IMR-90 (cell line): ENCODE data around the gene DUSP22. TPM values are rescaled to one million over a fixed set of nuclear protein-coding genes. Genes with fewer than 3 reads are reported as not detected.

Experiments
- ATAC-seq: fragments of 200-7000 bp; cut with Tn5 transposase; 2 replicates; pipeline ENCODE4 v1.9.1; 2020; ENCODE audit warnings: low read depth, mild to moderate bottlenecking, moderate library complexity
- Bru-seq: library from RNA; stranded (reverse); fragments of 400-500 nt; gene quantifications from one replicate; lab custom pipeline; 2021; lab: Mats Ljungman, UMichigan
- BruChase-seq, 2 experiments: library from RNA; stranded (reverse); fragments of 400-500 nt; gene quantifications; one replicate each; lab custom pipeline; 2021; lab: Mats Ljungman, UMichigan
- BruUV-seq: library from RNA; stranded (reverse); fragments of 400-500 nt; replicated peaks from 2 replicates; lab custom pipeline; 2021; lab: Mats Ljungman, UMichigan
- CTCF ChIA-PET: fragments of 300-600 bp; formaldehyde crosslinking; extraction: SDS; loops from one replicate; lab custom pipeline; 2021; ENCODE audit warnings: antibody characterized with exemption; lab: Yijun Ruan, JAX
- POLR2A ChIA-PET: fragments of 300-600 bp; sonication (Branson Sonifier 250); formaldehyde crosslinking; loops from one replicate; lab custom pipeline; 2022; ENCODE audit warnings: antibody characterized with exemption; ENCODE audit not compliant: unreplicated experiment; lab: Charles Lee
- DNase-seq: peaks from one replicate; pipeline ENCODE4 v3.0.0; 2013
- H2AFZ ChIP-seq: replicated peaks from 2 replicates; pipeline ENCODE3; 2013; ENCODE audit warnings: low read length, mild to moderate bottlenecking; ENCODE audit not compliant: poor library complexity
- H2AK5ac ChIP-seq: 2 replicates; pipeline ENCODE4 v1.6.1; 2013; ENCODE audit warnings: low read depth, low read length, inconsistent platforms
- H2AK9ac ChIP-seq: replicated peaks from 2 replicates; pipeline ENCODE3; 2013; ENCODE audit warnings: mild to moderate bottlenecking, low read depth, low read length, moderate library complexity; ENCODE audit not compliant: poor library complexity
- H2BK120ac ChIP-seq: 2 replicates; pipeline ENCODE4 v1.6.1; 2013; ENCODE audit warnings: low read depth, low read length, inconsistent platforms
- H2BK15ac ChIP-seq: 3 replicates; pipeline ENCODE4 v1.6.1; 2013; ENCODE audit warnings: low read depth, low read length, inconsistent platforms
- H2BK20ac ChIP-seq: 2 replicates; pipeline ENCODE4 v1.6.1; 2013; ENCODE audit warnings: low read depth, mild to moderate bottlenecking, inconsistent platforms, low read length, moderate library complexity
- H2BK5ac ChIP-seq: 2 replicates; pipeline ENCODE4 v1.6.1; 2013; ENCODE audit warnings: mild to moderate bottlenecking, low read depth, low read length, inconsistent platforms; ENCODE audit not compliant: poor library complexity, severe bottlenecking
- H3K14ac ChIP-seq: replicated peaks from 2 replicates; pipeline ENCODE4 v1.6.1; 2013; ENCODE audit warnings: low read depth, low read length, inconsistent platforms
- H3K18ac ChIP-seq: 2 replicates; pipeline ENCODE4 v1.6.1; 2013; ENCODE audit warnings: low read depth, low read length, control low read depth
- H3K23ac ChIP-seq: 2 replicates; pipeline ENCODE4 v1.6.1; 2013; ENCODE audit warnings: low read depth, low read length, inconsistent platforms
- H3K27ac ChIP-seq: 2 replicates; pipeline ENCODE4 v1.5.1; 2013; ENCODE audit warnings: mild to moderate bottlenecking, control low read depth, low read length; ENCODE audit not compliant: insufficient read depth
- H3K27me3 ChIP-seq: 2 replicates; pipeline ENCODE4 v1.6.1; 2013; ENCODE audit warnings: low read length; ENCODE audit not compliant: control insufficient read depth, insufficient read depth
- H3K36me3 ChIP-seq: 2 replicates; pipeline ENCODE4 v1.6.1; 2013; ENCODE audit warnings: low read length, mixed read lengths; ENCODE audit not compliant: control insufficient read depth, insufficient read depth
- H3K4ac ChIP-seq: 2 replicates; pipeline ENCODE4 v1.6.1; 2013; ENCODE audit warnings: low read depth, low read length, inconsistent platforms
- H3K4me1 ChIP-seq: 2 replicates; pipeline ENCODE4 v1.6.1; 2013; ENCODE audit warnings: low read length, mixed read lengths; ENCODE audit not compliant: control insufficient read depth, insufficient read depth
- H3K4me2 ChIP-seq: 2 replicates; pipeline ENCODE4 v1.6.1; 2013; ENCODE audit warnings: low read depth, mild to moderate bottlenecking, control low read depth, low read length, moderate library complexity
- H3K4me3 ChIP-seq: 2 replicates; pipeline ENCODE4 v1.5.1; 2013; ENCODE audit warnings: low read depth, mild to moderate bottlenecking, control low read depth, low read length, moderate library complexity; ENCODE audit not compliant: insufficient read depth
- H3K56ac ChIP-seq: 2 replicates; pipeline ENCODE4 v1.6.1; 2013; ENCODE audit warnings: low read length, inconsistent platforms; ENCODE audit not compliant: insufficient read depth; ENCODE audit errors: extremely low read depth
- H3K79me1 ChIP-seq, 2 experiments: 2 replicates each; pipeline ENCODE4 v1.6.1; 2013; ENCODE audit warnings: low read length in 2 of 2, inconsistent platforms in 1 of 2, low read depth in 1 of 2
- H3K9ac ChIP-seq: 2 replicates; pipeline ENCODE4 v1.6.1; 2013; ENCODE audit warnings: low read depth, low read length, control low read depth
- H3K9me1 ChIP-seq: 2 replicates; pipeline ENCODE4 v1.6.1; 2013; ENCODE audit warnings: low read length, inconsistent platforms; ENCODE audit not compliant: insufficient read depth
- H3K9me3 ChIP-seq: 2 replicates; pipeline ENCODE4 v1.6.1; 2013; ENCODE audit warnings: low read length; ENCODE audit not compliant: control insufficient read depth, insufficient read depth
- H4K20me1 ChIP-seq: 2 replicates; pipeline ENCODE4 v1.6.1; 2013; ENCODE audit warnings: low read length, inconsistent platforms; ENCODE audit not compliant: insufficient read depth
- H4K5ac ChIP-seq: 2 replicates; pipeline ENCODE4 v1.6.1; 2013; ENCODE audit warnings: mild to moderate bottlenecking, low read depth, low read length, control low read depth
- H4K8ac ChIP-seq, 2 experiments: 2 replicates each; pipeline ENCODE4 v1.6.1; 2013; ENCODE audit warnings: low read depth in 2 of 2, low read length in 2 of 2, control low read depth in 1 of 2, inconsistent platforms in 1 of 2
- H4K91ac ChIP-seq: 2 replicates; pipeline ENCODE4 v1.6.1; 2013; ENCODE audit warnings: low read depth, low read length, inconsistent platforms; ENCODE audit not compliant: insufficient read depth
- CEBPB ChIP-seq: IDR thresholded peaks from 2 replicates; pipeline ENCODE4 v1.6.1; 2012; ENCODE audit warnings: low read depth, low read length, improper control_type of control experiment
- MAZ ChIP-seq: IDR thresholded peaks from 2 replicates; pipeline ENCODE4 v1.6.1; 2012; ENCODE audit warnings: low read depth, mild to moderate bottlenecking, low read length, improper control_type of control experiment, moderate library complexity, borderline replicate concordance
- MXI1 ChIP-seq: IDR thresholded peaks from 2 replicates; pipeline ENCODE4 v1.6.1; 2012; ENCODE audit warnings: low read depth, mild to moderate bottlenecking, low read length, moderate library complexity, borderline replicate concordance
- POLR2A ChIP-seq: IDR thresholded peaks from 2 replicates; pipeline ENCODE4 v1.6.1; 2012; ENCODE audit warnings: mild to moderate bottlenecking, low read depth, low read length
- RAD21 ChIP-seq: IDR thresholded peaks from 2 replicates; pipeline ENCODE4 v1.6.1; 2012; ENCODE audit warnings: low read length, improper control_type of control experiment
- WGBS, 2 experiments: methylation state at CpG; one replicate each; pipeline versions ENCODE4 v1.1.5 to v1.1.7; 2013; ENCODE audit warnings: missing lambda C conversion rate in 2 of 2; ENCODE audit not compliant: insufficient read length in 1 of 2; ENCODE audit errors: extremely low coverage in 2 of 2; 5-methylcytosine and 5-hydroxymethylcytosine counted together
- dilution Hi-C: fragments of 300-500 bp; cut with HindIII; formaldehyde crosslinking; loops from one replicate; pipeline ENCODE4 v1.14.3; 2018; ENCODE audit warnings: low sequenced_read_pairs; ENCODE audit not compliant: unreplicated experiment
- in situ Hi-C: fragments of 300-500 bp; cut with MboI; formaldehyde crosslinking; loops from 3 replicates; pipeline ENCODE4 v1.14.3; 2019; ENCODE audit warnings: low sequenced_read_pairs, inconsistent platforms, mixed read lengths
- intact Hi-C: fragments of 100-400 bp; cut with micrococcal nuclease; formaldehyde crosslinking; loops from 2 replicates; pipeline ENCODE4 v1.10.0; 2022
- long read RNA-seq: library from polyadenylated mRNA; unstranded; transcript quantifications from one replicate; pipeline ENCODE4 v2.0.0, GENCODE V29; 2021; ENCODE audit not compliant: unreplicated experiment
- polyA plus RNA-seq, 3 experiments: library from polyadenylated mRNA; depleted of rRNA; stranded (reverse); fragments of >200 nt; gene quantifications; 2 replicates each; pipeline ENCODE4 v1.2.3, GENCODE V29; 2012; ENCODE audit warnings: low replicate concordance in 1 of 3
- total RNA-seq: library from RNA; depleted of rRNA; stranded (reverse); fragments of >200 nt; gene quantifications from 2 replicates; pipeline ENCODE4 v1.2.3, GENCODE V29; 2012; rRNA removed
- TF ChIP-seq, protein P1 (sequence below): fragments of 150-350 bp; IDR thresholded peaks from 2 replicates; pipeline ENCODE4 v1.6.1; 2017; ENCODE audit warnings: mild to moderate bottlenecking, antibody characterized with exemption, low read length, low read depth
- TF ChIP-seq, protein P2 (sequence below): conservative IDR thresholded peaks from 2 replicates; pipeline ENCODE4 v1.5.1; 2012; ENCODE audit warnings: mild to moderate bottlenecking, low read depth, low read length, improper control_type of control experiment
- TF ChIP-seq, protein P3 (sequence below): fragments of 150-350 bp; IDR thresholded peaks from 2 replicates; pipeline ENCODE4 v1.6.1; 2016; ENCODE audit warnings: low read depth, mild to moderate bottlenecking, low read length, moderate library complexity, borderline replicate concordance

The DUSP22 gene, protein sequence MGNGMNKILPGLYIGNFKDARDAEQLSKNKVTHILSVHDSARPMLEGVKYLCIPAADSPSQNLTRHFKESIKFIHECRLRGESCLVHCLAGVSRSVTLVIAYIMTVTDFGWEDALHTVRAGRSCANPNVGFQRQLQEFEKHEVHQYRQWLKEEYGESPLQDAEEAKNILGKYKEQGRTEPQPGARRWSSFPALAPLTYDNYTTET
- total RNA-seq, result 6.9 and 8.2 TPM in 2 replicates
- 5.5 and 7.1 TPM in 2 replicates for polyA plus RNA-seq (2012; rRNA removed)
- polyA plus RNA-seq (2012; cell fraction: cytosol; rRNA removed), result 5.5 and 6.3 TPM in 2 replicates
- polyA plus RNA-seq (2012; cell fraction: nucleus; rRNA removed; ENCODE audit: low replicate concordance), result 25.6 and 29.1 TPM in 2 replicates
- percentile 49 among the genes with signal in this experiment for Bru-seq, nascent RNA
- BruChase-seq, experiment 1, labeled RNA remaining after a 6-hour chase, result percentile 47 among the genes with signal in this experiment
- percentile 49 among the genes with signal in this experiment for BruChase-seq, experiment 2, labeled RNA remaining after a 2-hour chase
- long read RNA-seq, transcript DUSP22-202 (7 exons, 3,098 nt), result major isoform, 7 of 27 reads
- long read RNA-seq, partial matches to known transcripts, result 0 of 27 reads
- long read RNA-seq, other reads (novel, unspliced or antisense), result 11 of 27 reads

DNA sequence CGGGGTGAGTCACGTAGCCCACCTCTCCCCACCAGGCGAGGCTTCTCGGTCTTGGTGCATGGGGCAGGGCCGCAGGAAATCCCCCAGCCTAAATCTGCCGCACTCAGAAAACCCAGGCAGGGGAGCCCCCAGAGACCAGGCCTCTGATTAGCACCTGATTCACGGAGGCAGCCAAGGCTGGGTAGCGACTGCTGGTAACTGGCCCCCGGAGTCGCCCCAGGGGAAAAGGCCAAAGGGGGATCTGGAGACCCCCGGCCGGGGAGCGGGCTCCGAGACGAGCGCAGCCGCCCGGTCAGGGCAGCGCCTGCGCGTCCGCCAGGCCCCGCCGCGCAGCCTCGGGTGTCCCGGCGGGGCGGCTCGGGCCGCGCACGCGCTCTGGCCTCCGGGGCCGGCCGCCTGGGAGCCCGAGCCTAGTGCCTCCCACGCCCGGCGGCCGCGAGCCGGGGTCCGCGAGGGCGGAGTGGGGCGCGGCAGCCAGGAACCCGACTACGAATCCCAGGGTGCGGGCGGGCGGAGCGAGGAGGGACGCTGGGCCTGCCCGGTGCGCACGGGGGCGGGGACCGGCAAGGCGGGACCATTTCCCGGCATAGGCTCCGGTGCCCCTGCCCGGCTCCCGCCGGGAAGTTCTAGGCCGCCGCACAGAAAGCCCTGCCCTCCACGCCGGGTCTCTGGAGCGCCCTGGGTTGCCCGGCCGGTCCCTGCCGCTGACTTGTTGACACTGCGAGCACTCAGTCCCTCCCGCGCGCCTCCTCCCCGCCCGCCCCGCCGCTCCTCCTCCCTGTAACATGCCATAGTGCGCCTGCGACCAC is at the start of gene DUSP22:
DUSP22 (plus strand) TSS at position 791 of the 809 bp plus-strand sequence. CDS start 53 bp downstream, outside the sequence.
- no peak within 1 kb of the TSS for H2BK15ac ChIP-seq
- ChIA-PET POLR2A (no interaction called here), CTCF (no interaction called here)
- H3K4me1 ChIP-seq, result peaks cover 4% of the 10 kb centered on the region; the same call in 1 of the 2 replicates
- H3K9ac ChIP-seq, result peak within 1 kb of the TSS; percentile 92
- H3K27me3 ChIP-seq, result peaks cover 13% of the 10 kb centered on the region
- no peaks in the 10 kb centered on the region for H3K36me3 ChIP-seq
- ATAC-seq (peak; percentile 95), DNase-seq (peak; percentile 77)
- H4K5ac ChIP-seq, result peak within 1 kb of the TSS; percentile 86
- H2BK120ac ChIP-seq, result peak within 1 kb of the TSS; percentile 20
- H3K4me3 ChIP-seq, result peak within 1 kb of the TSS; percentile 94
- peak within 1 kb of the TSS; percentile 83 for H3K4ac ChIP-seq
- peak within 1 kb of the TSS; percentile 60; the same call in 1 of the 2 replicates for H4K91ac ChIP-seq
- intact Hi-C loops (loop anchor here (2.0 to 10.0 kb wide), 3 partner anchors 70 to 213 kb away; no protein-coding TSS in a partner anchor), in situ Hi-C loops (no loop called here), dilution Hi-C loops (no loop called here)
- no peaks in the 10 kb centered on the region; the same call in 1 of the 2 replicates for H3K9me3 ChIP-seq
- H3K56ac ChIP-seq, result peak within 1 kb of the TSS; percentile 82
- H2BK5ac ChIP-seq, result peak within 1 kb of the TSS; percentile 78
- H3K14ac ChIP-seq, result peak within 1 kb of the TSS; percentile 91
- peak within 1 kb of the TSS; percentile 84 for H3K23ac ChIP-seq
- H3K79me1 ChIP-seq, result peaks cover 0 to 17% of the 10 kb centered on the region in 2 experiments; a peak in 2 of 4 replicates
- H3K18ac ChIP-seq, result peak within 1 kb of the TSS; percentile 38; the same call in 1 of the 2 replicates
- peak within 1 kb of the TSS; percentile 97 for H3K4me2 ChIP-seq
- peak within 1 kb of the TSS; percentile 68 for H2AK9ac ChIP-seq
- H3K27ac ChIP-seq, result peak within 1 kb of the TSS; percentile 92
- peak within 1 kb of the TSS; percentile 97 for H2AFZ ChIP-seq
- H2BK20ac ChIP-seq, result no peak within 1 kb of the TSS
- H4K8ac ChIP-seq, result peak within 1 kb of the TSS; percentile 92
- BruUV-seq, result no TSS peak
- peak within 1 kb of the TSS; percentile 31; the same call in 1 of the 2 replicates for H2AK5ac ChIP-seq
- 16% methylated on average over 68 of the region's 85 CpGs; no CpG with 5 or more reads in 1 of the 2 experiments for WGBS, 2 experiments
- no peaks in the 10 kb centered on the region for H4K20me1 ChIP-seq
- TF ChIP-seq MXI1 (peak; percentile 34; the same call in 1 of the 2 replicates), CEBPB (no peak), RAD21 (no peak), MAZ (peak; percentile 11; the same call in 1 of the 2 replicates), POLR2A (peak; percentile 66)
- TF ChIP-seq, protein P1, sequence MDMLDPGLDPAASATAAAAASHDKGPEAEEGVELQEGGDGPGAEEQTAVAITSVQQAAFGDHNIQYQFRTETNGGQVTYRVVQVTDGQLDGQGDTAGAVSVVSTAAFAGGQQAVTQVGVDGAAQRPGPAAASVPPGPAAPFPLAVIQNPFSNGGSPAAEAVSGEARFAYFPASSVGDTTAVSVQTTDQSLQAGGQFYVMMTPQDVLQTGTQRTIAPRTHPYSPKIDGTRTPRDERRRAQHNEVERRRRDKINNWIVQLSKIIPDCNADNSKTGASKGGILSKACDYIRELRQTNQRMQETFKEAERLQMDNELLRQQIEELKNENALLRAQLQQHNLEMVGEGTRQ, result no peak; the same call in none of the 2 replicates
- TF ChIP-seq, protein P2, sequence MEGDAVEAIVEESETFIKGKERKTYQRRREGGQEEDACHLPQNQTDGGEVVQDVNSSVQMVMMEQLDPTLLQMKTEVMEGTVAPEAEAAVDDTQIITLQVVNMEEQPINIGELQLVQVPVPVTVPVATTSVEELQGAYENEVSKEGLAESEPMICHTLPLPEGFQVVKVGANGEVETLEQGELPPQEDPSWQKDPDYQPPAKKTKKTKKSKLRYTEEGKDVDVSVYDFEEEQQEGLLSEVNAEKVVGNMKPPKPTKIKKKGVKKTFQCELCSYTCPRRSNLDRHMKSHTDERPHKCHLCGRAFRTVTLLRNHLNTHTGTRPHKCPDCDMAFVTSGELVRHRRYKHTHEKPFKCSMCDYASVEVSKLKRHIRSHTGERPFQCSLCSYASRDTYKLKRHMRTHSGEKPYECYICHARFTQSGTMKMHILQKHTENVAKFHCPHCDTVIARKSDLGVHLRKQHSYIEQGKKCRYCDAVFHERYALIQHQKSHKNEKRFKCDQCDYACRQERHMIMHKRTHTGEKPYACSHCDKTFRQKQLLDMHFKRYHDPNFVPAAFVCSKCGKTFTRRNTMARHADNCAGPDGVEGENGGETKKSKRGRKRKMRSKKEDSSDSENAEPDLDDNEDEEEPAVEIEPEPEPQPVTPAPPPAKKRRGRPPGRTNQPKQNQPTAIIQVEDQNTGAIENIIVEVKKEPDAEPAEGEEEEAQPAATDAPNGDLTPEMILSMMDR, result no peak
- TF ChIP-seq, protein P3, sequence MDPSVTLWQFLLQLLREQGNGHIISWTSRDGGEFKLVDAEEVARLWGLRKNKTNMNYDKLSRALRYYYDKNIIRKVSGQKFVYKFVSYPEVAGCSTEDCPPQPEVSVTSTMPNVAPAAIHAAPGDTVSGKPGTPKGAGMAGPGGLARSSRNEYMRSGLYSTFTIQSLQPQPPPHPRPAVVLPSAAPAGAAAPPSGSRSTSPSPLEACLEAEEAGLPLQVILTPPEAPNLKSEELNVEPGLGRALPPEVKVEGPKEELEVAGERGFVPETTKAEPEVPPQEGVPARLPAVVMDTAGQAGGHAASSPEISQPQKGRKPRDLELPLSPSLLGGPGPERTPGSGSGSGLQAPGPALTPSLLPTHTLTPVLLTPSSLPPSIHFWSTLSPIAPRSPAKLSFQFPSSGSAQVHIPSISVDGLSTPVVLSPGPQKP, result no peak
- H3K9me1 ChIP-seq, result peaks cover 6% of the 10 kb centered on the region; the same call in 1 of the 2 replicates
